Cardiac muscle cell (in vitro differentiated cells and primary cell): ENCODE data around the gene TES. TPM values are rescaled to one million over a fixed set of nuclear protein-coding genes. Genes with fewer than 3 reads are reported as not detected.
"Not testable (repeated sequence)": the region's sequence is repeated elsewhere in the genome, so short reads cannot be mapped to it uniquely, and the experiment has no call there.

Source experiments
- DNase-seq, 2 donors: peaks; one replicate each; pipeline versions ENCODE4 v3.0.0 to v3.0.0-alpha.2; 2010 to 2017; ENCODE audit warnings: low read depth in 1 of 2, low spot score in 1 of 2
- H3K27ac ChIP-seq: fragments of 200-600 bp; sonication (generic); 2 replicates; pipeline ENCODE4 v1.5.1; 2016
- H3K27me3 ChIP-seq: fragments of 200-600 bp; sonication (generic); 2 replicates; pipeline ENCODE4 v1.6.0; 2016; ENCODE audit warnings: control low read depth
- H3K36me3 ChIP-seq: fragments of 200-600 bp; sonication (generic); 2 replicates; pipeline ENCODE4 v1.5.1; 2016; ENCODE audit warnings: control low read depth
- H3K4me1 ChIP-seq: fragments of 200-600 bp; sonication (generic); 2 replicates; pipeline ENCODE4 v1.8.1; 2017; ENCODE audit warnings: low read depth, mild to moderate bottlenecking, mixed run types
- H3K4me3 ChIP-seq: fragments of 200-600 bp; sonication (generic); 2 replicates; pipeline ENCODE4 v1.5.1; 2016; ENCODE audit warnings: mild to moderate bottlenecking
- H3K9me3 ChIP-seq: fragments of 200-600 bp; sonication (generic); 2 replicates; pipeline ENCODE4 v1.5.1; 2017; ENCODE audit warnings: low read depth, mild to moderate bottlenecking, control low read depth
- polyA plus RNA-seq: library from polyadenylated mRNA; unstranded; fragments of >200 nt; fragmentation: Nextera tagmentation; extraction: Ambion mirVana; gene quantifications from 2 replicates; pipeline ENCODE4 v1.2.1, GENCODE V29; 2016
- total RNA-seq: library from RNA; depleted of rRNA; stranded (reverse); fragments of >200 nt; gene quantifications from 2 replicates; pipeline ENCODE4 v1.2.3, GENCODE V29; 2016
- TF ChIP-seq, protein P1 (sequence below): IDR thresholded peaks from 2 replicates; pipeline ENCODE4 v1.5.1; 2012; ENCODE audit warnings: low read depth, mild to moderate bottlenecking, low read length

The TES gene
- total and polyA plus RNA-seq, 2 experiments from 2014 or later = 13.4 to 29.1 TPM

DNA sequence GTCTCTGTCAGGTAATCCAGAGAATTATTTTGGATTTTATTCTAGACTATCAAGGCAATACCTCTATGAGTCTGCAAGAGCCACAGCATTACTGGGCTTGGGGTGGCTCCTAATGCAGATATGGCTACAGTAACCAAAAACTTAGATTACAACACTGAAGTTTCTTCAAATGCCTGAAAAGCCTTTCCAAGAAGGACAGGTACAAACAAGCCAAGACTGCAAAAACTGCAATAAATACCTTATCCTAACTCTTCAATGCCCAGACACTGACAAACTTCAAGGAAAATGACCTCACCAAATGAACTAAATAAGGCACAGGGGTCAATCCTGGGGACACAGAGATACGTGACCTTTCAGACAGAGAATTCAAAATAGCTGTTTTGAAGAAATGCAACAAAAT, 82.0 kb downstream of the TES start:
- no peaks in the 10 kb centered on the region for H3K27me3 ChIP-seq
- no peaks in the 10 kb centered on the region for H3K9me3 ChIP-seq
- H3K36me3 ChIP-seq = no peaks in the 10 kb centered on the region
- H3K4me1 ChIP-seq = no peaks in the 10 kb centered on the region
- TF ChIP-seq, protein P1, sequence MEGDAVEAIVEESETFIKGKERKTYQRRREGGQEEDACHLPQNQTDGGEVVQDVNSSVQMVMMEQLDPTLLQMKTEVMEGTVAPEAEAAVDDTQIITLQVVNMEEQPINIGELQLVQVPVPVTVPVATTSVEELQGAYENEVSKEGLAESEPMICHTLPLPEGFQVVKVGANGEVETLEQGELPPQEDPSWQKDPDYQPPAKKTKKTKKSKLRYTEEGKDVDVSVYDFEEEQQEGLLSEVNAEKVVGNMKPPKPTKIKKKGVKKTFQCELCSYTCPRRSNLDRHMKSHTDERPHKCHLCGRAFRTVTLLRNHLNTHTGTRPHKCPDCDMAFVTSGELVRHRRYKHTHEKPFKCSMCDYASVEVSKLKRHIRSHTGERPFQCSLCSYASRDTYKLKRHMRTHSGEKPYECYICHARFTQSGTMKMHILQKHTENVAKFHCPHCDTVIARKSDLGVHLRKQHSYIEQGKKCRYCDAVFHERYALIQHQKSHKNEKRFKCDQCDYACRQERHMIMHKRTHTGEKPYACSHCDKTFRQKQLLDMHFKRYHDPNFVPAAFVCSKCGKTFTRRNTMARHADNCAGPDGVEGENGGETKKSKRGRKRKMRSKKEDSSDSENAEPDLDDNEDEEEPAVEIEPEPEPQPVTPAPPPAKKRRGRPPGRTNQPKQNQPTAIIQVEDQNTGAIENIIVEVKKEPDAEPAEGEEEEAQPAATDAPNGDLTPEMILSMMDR = no peak
- no peak overlapping the region for H3K4me3 ChIP-seq
- no peak overlapping the region for H3K27ac ChIP-seq
- no peak for DNase-seq

DNA sequence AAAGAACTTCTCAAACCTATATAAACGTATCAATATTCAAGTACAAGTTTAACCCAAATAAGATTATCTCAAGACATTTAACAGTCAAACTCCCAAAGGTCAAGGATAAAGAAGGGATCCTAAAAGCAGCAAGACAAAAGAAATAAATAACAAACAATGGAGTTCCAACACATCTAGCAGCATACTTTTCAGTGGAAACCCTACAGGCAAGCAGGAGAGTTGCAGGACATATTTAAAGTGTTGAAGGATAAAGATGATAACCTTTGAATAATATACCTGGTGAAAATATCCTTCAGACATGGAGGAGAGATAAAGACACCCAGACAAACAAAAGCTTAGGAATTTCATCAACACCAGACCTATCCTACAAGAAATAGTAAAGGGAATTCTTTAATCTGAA, 82.8 kb downstream of the TES start:
- no peak overlapping the region for H3K4me3 ChIP-seq
- H3K36me3 ChIP-seq = no peaks in the 10 kb centered on the region
- no peak for DNase-seq
- no peaks in the 10 kb centered on the region for H3K4me1 ChIP-seq
- H3K27me3 ChIP-seq = no peaks in the 10 kb centered on the region
- TF ChIP-seq, protein P1 = no peak
- H3K27ac ChIP-seq = no peak overlapping the region
- H3K9me3 ChIP-seq = no peaks in the 10 kb centered on the region

DNA sequence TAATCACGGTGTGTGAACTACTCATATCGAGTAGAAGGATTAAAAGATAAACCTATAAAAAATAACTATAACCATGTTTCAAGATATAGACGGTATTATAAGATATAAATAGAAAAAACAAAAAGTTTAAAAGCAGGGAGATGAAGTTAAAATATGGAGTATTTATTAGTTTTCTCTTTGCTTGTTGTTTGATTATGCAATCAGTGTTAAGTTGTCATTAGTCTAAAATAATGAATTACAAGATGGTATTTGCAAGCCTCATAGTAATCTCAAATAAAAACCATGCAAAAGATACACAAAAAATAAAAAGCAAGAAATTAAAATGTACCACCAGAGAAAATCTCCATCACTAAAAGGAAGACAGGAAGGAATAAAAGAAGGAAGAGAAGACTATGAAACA, 83.3 kb downstream of the TES start:
- no peak overlapping the region for H3K4me3 ChIP-seq
- no peaks in the 10 kb centered on the region for H3K9me3 ChIP-seq
- DNase-seq = no peak
- H3K27ac ChIP-seq = no peak overlapping the region
- H3K4me1 ChIP-seq = no peaks in the 10 kb centered on the region
- H3K36me3 ChIP-seq = no peaks in the 10 kb centered on the region
- TF ChIP-seq, protein P1 = no peak
- H3K27me3 ChIP-seq = no peaks in the 10 kb centered on the region

DNA sequence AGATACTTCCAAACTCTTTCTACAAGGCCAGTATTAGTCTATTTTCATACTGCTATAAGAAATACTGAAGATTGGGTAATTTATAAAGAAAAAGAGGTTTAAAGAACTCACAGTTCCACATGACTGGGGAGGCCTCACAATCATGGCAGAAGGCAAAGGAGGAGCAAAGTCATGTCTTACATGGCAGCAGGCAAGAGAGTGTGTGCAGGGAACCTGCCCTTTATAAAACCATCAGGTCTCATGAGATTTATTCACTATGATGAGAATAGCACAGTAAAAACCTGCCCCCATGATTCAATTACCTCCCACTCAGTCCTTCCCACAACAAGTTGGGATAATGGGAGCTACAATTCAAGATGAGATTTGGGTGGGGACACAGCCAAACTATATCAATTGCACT, 85.6 kb downstream of the TES start:
- DNase-seq, H3K4me1 ChIP-seq, H3K4me3 ChIP-seq, H3K36me3 ChIP-seq, H3K9me3 ChIP-seq, H3K27me3 ChIP-seq, H3K27ac ChIP-seq: not testable (repeated sequence)

DNA sequence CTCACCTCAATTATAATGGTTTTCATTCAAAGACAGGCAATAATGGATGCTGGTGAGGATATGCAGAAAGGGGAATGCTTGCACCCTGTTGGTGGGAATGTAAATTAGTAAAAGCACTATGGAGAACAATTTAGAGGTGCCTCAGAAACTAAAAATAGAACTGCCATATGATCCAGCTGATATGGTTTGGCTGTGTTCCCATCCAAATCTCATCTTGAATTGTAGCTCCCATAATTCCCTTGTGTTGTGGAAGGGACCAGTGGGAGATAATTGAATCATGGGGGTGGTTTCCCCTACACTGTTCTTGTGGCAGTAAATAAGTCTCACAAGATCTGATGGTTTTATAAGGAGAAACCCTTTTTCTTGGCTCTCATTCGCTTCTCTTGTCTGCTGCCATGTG, 87.7 kb downstream of the TES start:
- H3K27ac ChIP-seq = no peak overlapping the region

DNA sequence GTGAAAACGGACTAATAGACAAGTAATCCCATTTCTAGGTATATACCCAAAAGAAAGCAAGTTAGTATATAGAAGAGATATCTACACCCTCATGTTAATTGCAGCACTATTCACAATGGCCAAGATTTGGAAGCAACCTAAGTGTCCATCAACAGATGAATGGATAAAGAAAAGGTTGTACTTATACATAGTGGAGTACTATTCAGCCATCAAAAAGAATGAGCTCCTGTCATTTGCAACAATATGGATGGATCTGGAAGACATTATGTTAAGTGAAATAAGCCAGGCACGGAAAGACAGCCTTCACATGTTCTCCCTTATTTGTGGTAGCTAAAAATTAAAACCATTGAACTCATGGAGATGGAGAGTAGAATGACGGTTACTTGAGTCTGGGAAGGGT, 88.2 kb downstream of the TES start:
- no peak overlapping the region for H3K27ac ChIP-seq
- H3K4me1 ChIP-seq = no peaks in the 10 kb centered on the region
- H3K36me3 ChIP-seq = no peaks in the 10 kb centered on the region
- TF ChIP-seq, protein P1 = no peak
- no peaks in the 10 kb centered on the region for H3K27me3 ChIP-seq
- no peak for DNase-seq
- no peak overlapping the region for H3K4me3 ChIP-seq
- no peaks in the 10 kb centered on the region for H3K9me3 ChIP-seq

More for the DNA sequence above, 87.7 kb downstream of the TES start:
- TF ChIP-seq, protein P1 = no peak
- H3K4me1 ChIP-seq = no peaks in the 10 kb centered on the region
- no peaks in the 10 kb centered on the region for H3K36me3 ChIP-seq
- H3K4me3 ChIP-seq = no peak overlapping the region
- no peaks in the 10 kb centered on the region for H3K9me3 ChIP-seq
- no peaks in the 10 kb centered on the region for H3K27me3 ChIP-seq
- DNase-seq = no peak
